Islet precursor cell (in vitro differentiated cells): ENCODE measurements around the gene CCDC88C.
A peak's percentile ranks its signal among the peaks of the same experiment; 100 is the strongest.
"Not testable (repeated sequence)": the region's sequence is repeated elsewhere in the genome, so short reads cannot be mapped to it uniquely, and the experiment has no call there.

Experiments
- DNase-seq: peaks from one replicate; pipeline ENCODE4 v3.0.0-alpha.2; 2018

The CCDC88C gene

DNA sequence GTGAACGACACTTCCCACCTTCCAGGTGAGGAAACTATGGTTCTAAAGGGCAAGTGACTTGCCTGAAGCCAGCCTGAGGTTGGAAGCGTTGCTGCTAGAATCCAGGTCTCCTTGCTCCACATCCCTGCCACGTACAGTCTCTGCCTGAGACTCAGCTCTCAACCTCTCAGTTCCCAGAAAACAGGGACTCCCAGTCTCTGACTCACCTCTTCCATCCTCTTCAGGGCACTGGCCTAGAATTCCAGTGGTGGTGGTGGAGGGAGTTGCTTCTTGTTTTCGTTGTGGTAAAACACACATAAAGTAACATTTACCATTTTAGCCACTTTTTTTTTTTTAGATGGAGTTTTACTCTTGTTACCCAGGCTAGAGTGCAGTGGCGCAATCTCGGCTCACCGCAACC is 180.4 kb downstream of the CCDC88C start:
- DNase-seq = peak; percentile 64

DNA sequence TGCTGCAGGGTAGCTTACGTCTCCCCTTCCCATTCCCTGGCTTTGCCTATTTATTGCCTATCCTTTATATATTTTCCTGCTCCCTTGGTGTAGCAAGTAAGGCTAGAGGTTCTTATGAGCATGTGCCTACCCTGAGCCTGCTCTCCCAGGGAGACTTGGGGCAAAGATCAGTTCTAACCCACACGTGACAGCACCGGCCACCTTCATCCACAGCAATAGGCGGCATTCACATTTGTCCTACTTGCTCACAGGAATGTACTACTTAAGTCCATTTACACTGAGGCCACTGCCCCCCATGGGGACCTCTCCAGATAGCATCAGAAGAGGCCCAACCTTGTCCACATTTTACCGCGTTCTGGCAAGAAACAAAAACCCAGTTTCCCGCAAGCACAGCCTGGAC is 181.8 kb downstream of the CCDC88C start:
- no peak for DNase-seq

DNA sequence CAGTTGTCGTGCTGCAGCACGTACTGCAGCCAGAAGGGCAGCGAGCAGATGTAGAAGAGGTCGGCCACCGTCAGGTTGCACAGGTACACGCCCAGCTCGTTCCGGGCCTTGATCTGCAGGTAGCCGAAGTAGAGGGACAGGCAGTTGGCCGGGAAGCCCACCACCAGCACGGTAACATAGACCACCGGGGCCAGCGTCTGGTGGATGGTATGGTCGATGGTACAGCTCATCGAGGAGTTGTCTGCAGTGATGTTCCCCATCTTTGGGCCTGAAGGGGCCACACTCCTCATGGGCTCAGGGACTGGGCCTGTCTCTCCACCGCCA is 182.9 kb downstream of the CCDC88C start:
- DNase-seq = no peak

DNA sequence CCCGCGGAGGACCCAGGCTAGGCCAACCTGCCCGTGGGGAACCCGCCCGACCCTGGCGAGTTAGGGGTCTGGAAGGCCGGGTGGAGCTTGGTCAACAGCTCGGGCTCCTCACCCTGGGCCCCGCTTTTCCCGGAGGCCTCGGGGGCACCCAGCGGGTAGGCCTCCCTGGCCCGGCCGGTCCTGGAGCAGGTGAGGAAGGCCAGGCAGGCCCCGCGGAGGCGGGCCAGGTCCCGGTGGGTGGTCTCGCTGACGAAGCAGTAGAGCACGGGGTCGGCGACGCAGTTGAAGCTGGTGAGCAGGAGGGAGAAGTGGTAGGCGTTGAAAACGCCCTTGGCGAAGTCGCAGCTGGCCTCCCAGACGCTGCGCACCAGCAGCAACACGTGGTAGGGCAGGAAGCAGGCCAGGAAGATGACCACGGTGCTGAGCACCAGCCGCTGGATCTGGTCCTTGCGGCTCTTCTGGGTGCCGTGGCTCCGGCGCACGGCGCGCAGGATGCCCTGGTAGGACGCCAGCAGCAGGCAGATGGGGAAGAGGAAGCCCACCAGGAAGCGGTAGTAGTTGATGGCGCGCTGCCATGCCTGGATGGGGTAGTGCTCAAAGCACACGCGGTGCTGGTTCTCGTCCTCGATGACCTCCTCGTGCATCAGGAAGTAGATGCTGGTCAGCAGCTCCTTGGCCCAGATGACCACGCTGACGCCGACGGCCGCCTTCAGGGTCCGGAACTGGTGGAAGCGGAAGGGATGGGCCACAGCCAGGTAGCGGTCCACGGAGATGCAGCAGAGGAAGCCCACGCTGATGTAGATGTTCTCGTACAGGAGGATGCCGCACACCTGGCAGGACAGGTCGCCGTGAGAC is 183.5 kb downstream of the CCDC88C start:
- no peak for DNase-seq

DNA sequence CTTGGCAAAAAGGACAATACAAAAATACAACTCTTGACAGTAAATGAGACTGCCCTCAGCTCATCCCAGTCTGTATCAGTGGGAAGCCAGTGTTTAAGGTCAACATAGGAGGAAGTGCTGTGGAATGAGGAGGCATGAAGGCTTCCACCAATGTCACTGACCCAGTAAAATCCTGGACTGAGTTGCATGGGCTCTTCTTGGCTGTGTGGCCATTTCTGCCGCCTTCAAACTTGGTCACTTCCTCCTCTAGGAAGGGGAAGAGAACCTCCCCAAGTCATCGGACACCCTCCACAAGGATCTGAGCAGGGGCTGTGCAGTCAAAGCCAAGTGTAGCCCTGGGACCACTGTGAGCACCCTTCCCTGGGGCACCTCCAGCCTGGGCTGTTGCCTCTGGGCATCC is 185.0 kb downstream of the CCDC88C start:
- no peak for DNase-seq

DNA sequence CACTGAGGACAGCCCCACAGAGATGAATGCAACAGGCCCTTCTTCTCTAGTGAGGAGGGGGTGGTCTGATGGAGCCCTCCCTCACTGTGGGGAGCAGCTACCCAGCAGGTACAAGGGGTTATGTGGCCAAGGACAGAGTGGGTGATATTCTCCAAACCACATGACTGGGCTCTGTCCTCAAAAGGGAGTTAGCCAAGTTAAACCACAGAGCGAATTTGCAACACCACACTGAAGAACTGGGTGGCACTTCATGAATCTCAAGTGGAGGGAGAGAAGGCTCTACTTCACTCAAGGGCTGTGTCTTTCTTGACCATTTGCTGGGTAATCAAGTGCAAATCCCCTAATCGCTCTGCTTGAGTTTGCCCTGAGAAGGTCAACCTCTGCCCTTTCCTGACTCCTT is 185.6 kb downstream of the CCDC88C start:
- no peak for DNase-seq

DNA sequence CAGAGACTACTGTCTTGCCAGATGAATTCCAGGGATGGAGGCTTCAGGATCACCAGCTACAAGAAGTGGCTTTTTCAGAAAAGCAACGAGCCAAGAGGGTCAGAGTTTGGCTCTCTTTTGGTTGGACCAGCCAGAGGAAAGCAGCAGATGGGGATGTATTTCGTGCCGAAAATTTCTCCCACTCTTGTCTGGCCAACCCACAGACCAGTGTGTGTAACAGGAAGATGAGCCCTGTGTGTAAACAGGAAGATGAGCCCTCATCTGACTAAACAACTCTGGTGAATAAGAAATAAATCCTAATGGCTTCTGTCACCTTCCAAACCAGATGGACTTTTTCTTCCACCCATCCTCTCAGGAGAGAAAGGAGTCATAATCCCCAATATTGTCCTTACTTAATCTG is 186.2 kb downstream of the CCDC88C start:
- DNase-seq = no peak

DNA sequence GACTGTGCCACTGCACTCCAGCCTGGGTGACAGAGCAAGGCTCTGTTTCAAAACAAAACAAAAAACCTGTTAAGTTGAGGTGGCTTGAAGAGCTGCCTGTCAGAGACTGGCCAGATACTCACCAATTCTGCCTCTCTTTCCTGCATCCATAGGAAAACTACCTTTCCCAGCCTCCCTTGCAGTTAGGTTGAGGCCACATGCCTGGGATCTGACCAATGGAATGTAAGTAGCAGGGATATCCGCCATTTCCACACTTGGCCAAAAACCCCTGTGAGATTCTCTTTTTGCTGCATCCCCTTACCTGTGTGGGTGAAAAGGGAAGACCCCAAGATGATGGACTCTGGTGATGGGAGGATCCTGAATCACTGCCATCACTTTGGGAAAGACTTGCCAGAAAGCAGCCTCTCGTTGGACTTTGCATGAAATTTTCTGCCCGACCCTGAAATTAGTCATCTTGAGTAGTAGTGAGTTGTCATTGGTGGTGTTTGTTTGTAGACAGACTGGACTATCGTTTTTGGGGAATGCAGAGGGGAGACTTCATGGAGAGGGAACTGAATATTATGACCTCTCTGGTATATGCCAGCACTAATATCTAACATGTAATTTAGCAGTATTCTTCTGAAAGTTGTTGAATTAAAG is 187.1 kb downstream of the CCDC88C start:
- no peak for DNase-seq

DNA sequence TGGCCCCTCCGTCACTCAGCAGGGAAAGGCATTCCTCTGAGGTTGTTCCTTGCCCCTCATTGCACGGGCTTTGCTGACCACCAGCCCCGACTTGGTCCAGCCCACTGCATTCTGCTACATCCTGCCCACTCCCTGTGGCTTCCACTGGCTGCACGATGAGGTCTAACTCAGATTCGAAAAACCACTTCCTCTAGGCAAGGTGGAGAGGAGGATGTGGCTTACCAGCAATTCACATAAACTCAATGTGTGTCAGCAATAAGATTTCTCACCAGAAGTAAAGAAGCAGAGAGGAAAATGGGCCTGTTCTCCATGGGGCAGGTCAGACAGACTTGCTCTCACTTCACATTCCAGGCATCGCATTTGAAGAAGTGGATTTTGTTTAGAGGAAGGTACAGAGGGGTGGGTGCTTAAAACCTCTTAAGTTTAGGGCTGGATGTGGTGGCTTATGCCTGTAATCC is 187.8 kb downstream of the CCDC88C start:
- DNase-seq = no peak

DNA sequence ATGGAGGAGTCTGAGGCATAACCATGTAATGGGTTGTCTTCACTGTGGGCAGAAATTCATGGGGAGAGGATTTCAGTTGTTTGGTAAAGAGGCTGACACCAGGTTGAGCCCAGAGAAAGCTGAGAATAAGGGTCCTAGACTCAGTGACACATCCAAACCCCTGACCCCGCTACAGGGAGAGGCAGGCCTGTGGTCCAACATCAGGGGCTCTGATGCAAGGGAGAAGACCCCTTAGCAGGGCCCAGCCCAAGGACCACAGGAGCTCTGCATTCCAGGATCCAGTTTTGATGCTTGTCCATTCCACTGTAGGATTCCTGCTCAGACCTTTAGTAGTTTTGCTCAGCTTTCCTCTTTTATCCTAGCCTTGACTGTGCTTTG is 188.6 kb downstream of the CCDC88C start:
- DNase-seq = no peak

DNA sequence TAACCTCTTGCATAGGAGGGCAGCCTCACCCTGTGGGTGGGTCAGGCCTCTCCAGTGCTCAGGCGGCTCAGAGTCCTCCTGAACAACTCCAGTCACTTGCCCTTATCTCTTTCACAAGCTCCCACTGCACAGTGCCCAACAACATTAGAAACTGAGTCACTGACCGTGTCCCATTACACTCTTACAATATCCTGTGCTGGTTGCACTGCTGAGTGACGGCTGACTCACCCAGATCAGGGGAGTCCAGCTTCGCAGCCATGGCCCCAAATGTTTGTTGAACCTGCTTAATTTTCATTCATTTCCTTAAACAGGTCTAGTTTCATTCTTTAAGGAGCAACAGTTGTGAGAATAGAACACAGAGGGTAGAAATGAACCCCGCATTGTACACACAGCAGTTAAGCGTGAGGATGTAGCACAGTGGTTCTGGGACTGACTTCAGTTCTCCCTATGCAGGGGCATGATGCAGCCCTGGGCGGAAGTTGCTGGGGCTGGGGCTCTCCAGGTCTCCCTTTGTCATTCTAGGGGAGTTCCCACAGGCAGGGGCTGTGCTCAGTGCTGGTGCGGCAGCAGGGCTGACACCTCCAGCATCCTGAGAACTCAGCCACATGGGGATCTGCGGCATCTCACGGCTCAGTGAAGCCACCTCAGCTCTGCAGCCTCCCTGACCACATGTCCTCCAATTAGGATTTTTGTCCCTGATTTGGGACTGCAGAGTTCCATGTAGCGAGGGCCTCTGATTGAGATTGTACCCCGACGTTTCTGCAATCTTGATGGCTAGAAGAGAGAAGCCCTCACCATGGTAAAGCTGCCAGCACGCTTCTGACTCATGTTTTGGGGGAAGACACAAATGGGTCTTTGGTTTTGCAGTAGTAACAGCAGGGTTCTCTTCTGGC is 189.3 kb downstream of the CCDC88C start:
- DNase-seq = no peak

DNA sequence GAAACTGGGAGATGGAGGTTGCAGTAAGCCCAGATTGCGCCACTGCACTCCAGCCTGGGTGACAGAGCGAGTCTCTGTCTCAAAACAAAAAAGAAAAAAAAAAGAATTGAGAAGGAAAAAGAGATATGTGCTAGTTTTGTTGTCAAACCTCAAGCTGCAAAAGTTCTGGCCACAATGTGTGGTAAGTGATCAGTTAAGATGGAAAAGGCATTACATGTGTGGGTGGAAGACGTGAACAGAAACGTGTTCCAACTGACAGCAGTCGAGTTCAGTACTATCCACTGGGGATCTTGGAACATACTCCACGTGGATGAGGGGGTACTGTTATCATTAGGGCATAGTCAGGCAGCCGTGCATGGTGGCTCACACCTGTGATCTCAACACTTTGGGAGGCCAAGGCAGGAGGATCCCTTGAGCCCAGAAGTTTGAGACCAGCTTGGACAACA is 190.4 kb downstream of the CCDC88C start:
- no peak for DNase-seq

DNA sequence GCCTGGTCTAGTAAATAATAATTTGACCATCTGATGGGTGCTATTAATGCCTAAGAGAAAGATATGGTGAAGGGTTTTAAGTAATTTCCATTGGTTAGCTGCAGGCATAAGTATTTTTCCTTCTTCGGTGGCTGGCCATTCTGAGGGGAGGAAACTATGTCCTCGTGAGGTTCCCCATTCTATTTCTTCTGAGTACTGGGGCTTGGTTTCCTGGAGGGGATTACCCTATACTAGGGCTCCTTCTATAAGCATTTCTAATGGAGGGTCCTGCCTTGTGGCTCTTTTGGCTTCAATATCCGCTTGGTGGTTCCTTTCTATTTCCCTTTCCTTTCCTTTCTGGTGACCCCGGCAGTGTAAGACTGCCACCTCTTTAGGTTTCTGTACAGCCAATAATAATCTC is 191.3 kb downstream of the CCDC88C start:
- DNase-seq = not testable (repeated sequence)

DNA sequence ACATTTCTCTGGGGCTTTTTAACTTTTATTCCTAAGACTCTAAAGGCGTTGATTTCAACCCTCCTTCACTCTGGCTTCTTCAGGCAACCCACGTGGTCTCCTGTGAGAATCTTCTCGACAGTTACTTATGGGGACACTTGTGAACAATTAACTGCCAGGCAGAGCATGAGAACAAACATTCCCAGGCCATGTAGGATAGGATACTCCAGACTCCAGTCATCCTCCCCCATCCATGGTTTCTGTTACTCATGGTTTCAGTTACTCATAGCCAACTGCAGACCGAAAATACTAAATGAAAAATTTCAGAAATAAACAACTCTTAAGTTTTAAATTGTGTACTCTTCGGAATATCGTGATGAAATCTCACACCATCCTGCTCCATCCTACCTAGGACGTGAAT is 192.6 kb downstream of the CCDC88C start:
- DNase-seq = no peak

DNA sequence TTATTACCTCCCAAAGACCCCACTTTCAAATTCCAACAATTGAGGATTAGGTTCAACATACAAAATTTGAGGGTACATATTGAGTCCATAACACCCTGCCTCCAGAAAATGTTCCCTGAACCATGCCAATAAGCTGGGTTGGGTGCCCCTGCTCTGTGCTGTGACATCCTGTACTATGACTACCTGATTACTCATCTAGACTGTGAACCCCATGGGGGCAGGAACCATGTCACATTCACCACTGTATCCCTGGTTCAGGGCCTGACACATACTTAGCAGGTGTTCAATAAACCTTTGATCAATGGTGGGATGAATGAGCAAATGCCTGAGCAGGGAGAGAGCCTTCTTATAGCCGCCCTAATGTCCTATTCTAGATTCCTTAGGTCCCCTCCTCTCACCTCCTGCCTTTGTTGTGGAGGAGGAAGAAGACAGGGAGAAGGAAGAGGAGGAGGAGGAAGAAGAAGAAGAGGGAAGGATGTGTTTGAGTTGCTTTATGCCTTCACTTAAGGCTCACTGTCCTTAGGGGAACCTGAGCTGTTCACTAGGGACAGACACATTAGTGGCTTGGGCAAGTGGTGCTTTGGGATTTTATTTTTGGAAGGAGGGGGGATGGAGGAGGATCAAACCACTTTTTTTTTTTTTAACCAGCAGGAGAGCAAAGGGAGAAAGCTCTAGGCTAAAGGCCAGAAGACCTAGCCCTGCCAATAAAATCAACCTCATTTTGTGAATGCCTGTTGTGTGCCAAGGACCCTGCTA is 194.4 kb downstream of the CCDC88C start:
- no peak for DNase-seq
